ENCODE data around the gene GRAMD1A.

Gene GRAMD1A

DNA sequence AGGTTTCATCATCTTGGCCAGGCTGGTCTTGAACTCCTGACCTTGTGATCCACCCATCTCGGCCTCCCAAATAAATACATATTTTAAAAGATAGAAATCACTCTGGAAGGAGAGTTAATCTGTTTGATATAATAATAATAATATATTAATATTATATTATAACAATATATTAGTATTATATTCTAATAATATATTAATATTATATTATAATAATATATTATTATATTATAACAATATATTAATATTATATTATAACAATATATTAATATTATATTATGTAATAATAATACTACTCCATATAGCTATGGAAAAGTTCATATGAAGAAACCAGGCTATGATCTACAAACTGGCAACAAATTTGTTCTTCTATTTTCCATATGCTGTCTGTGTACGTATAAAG is 58.2 kb downstream of the GRAMD1A start:
- TF ChIP-seq EZH2phosphoT487 (IDR thresholded peaks at IDR 0.05; ENCODE audit: borderline replicate concordance, low read length) (no peak), CTCF (IDR thresholded peaks at IDR 0.05; ENCODE audit: low read depth, low read length, poor library complexity, severe bottlenecking) (no peak)
- H3K4me3 ChIP-seq (ENCODE audit: low read length) = no peak overlapping the region

GRCh38 chr19:35059006-35059798 is 59.1 kb downstream of the GRAMD1A start:
- no peak overlapping the region for H3K27ac ChIP-seq (ENCODE audit: low read depth, low read length)
- peaks cover 24% of the 10 kb centered on the region for H3K27me3 ChIP-seq (ENCODE audit: control insufficient read depth, low read length)
- TF ChIP-seq EZH2phosphoT487 (IDR thresholded peaks at IDR 0.05; ENCODE audit: borderline replicate concordance, low read length) = no peak
- no peak for TF ChIP-seq CTCF (IDR thresholded peaks at IDR 0.05; ENCODE audit: low read depth, low read length, poor library complexity, severe bottlenecking)
- H3K79me2 ChIP-seq (ENCODE audit: control insufficient read depth, low read length) = no peaks in the 10 kb centered on the region
- no peak overlapping the region for H3K4me3 ChIP-seq (ENCODE audit: low read length)
- H3K36me3 ChIP-seq (ENCODE audit: control insufficient read depth, low read length) = no peaks in the 10 kb centered on the region
- H3K4me2 ChIP-seq (ENCODE audit: low read length) = no peak overlapping the region
- no peaks in the 10 kb centered on the region for H3K4me1 ChIP-seq (ENCODE audit: control insufficient read depth, low read length)
- H4K20me1 ChIP-seq (ENCODE audit: control insufficient read depth, insufficient read depth, low read depth, low read length) = no peaks in the 10 kb centered on the region
- no peaks in the 10 kb centered on the region for H3F3A ChIP-seq (ENCODE audit: control insufficient read depth, insufficient read depth)
- no peaks in the 10 kb centered on the region for H3K9me3 ChIP-seq (ENCODE audit: control insufficient read depth, insufficient read depth, low read length)
- H3K9me2 ChIP-seq (replicated peaks; ENCODE audit: control insufficient read depth, low read length) = no peaks in the 10 kb centered on the region

More for the DNA sequence above, 58.2 kb downstream of the GRAMD1A start:
- Histone ChIP-seq H3K27ac (ENCODE audit: low read depth, low read length) (no peak overlapping the region), H3K79me2 (ENCODE audit: control insufficient read depth, low read length) (no peaks in the 10 kb centered on the region), H3K9me2 (replicated peaks; ENCODE audit: control insufficient read depth, low read length) (no peaks in the 10 kb centered on the region), H3K9me3 (ENCODE audit: control insufficient read depth, insufficient read depth, low read length) (no peaks in the 10 kb centered on the region), H3K4me1 (ENCODE audit: control insufficient read depth, low read length) (no peaks in the 10 kb centered on the region), H3K36me3 (ENCODE audit: control insufficient read depth, low read length) (no peaks in the 10 kb centered on the region), H3K4me2 (ENCODE audit: low read length) (no peak overlapping the region), H3F3A (ENCODE audit: control insufficient read depth, insufficient read depth) (no peaks in the 10 kb centered on the region), H3K27me3 (ENCODE audit: control insufficient read depth, low read length) (peaks cover 21% of the 10 kb centered on the region), H4K20me1 (ENCODE audit: control insufficient read depth, insufficient read depth, low read depth, low read length) (no peaks in the 10 kb centered on the region)

- TF ChIP-seq CTCF (IDR thresholded peaks at IDR 0.05; ENCODE audit: low read depth, low read length, poor library complexity, severe bottlenecking) = no peak
- TF ChIP-seq EZH2phosphoT487 (IDR thresholded peaks at IDR 0.05; ENCODE audit: borderline replicate concordance, low read length) = no peak
- Histone ChIP-seq H3K27me3 (ENCODE audit: control insufficient read depth, low read length) (peaks cover 21% of the 10 kb centered on the region), H4K20me1 (ENCODE audit: control insufficient read depth, insufficient read depth, low read depth, low read length) (no peaks in the 10 kb centered on the region), H3K36me3 (ENCODE audit: control insufficient read depth, low read length) (no peaks in the 10 kb centered on the region), H3K27ac (ENCODE audit: low read depth, low read length) (no peak overlapping the region), H3K4me3 (ENCODE audit: low read length) (no peak overlapping the region), H3K4me1 (ENCODE audit: control insufficient read depth, low read length) (no peaks in the 10 kb centered on the region), H3K9me3 (ENCODE audit: control insufficient read depth, insufficient read depth, low read length) (no peaks in the 10 kb centered on the region), H3K79me2 (ENCODE audit: control insufficient read depth, low read length) (no peaks in the 10 kb centered on the region), H3K4me2 (ENCODE audit: low read length) (no peak overlapping the region), H3F3A (ENCODE audit: control insufficient read depth, insufficient read depth) (no peaks in the 10 kb centered on the region), H3K9me2 (replicated peaks; ENCODE audit: control insufficient read depth, low read length) (no peaks in the 10 kb centered on the region)
Measured at GRCh38 chr19:35059799-35060091, 59.6 kb downstream of the GRAMD1A start.
